Stimulated activated CD4-positive, alpha-beta T cell treated with anti-CD3 and anti-CD28 coated beads, Interleukin-1b, Interleukin-23, amount 100 ng/mL, for 48 hours (primary cell): ENCODE measurements around the gene P3H2.

Source experiments
- DNase-seq: peaks from one replicate; pipeline ENCODE4 v3.0.0-alpha.2; 2020

The P3H2 gene

DNA sequence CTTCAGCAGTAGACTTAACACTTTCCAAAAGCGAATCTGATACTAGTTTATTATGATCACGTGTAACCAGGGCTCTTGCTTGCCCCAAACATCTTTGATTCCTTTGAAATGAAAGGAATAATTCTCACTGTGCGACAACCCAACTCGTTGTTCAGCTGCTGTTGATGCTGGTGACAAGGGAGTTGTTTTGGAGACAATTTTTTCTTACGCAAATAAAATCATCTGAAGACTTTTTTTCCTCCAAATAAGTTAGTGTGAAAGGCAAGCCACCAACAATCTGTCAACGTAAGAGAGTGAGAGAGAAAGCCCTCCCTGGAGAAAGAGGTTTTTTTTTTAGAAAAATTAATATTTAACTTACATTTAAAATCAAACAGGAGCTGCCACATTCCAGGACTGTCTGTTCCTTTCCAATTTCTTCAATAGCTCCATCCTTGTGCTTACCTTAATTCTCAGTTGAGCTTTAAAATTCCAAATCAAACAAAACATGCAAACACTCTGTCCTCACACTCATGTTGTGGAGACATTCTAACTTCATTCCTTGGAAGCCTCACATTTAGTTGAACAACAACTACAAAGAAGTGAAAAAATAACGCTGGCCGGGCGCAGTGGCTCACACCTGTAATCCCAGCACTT lies 4.9 kb upstream of the P3H2 start:
- no peak for DNase-seq

DNA sequence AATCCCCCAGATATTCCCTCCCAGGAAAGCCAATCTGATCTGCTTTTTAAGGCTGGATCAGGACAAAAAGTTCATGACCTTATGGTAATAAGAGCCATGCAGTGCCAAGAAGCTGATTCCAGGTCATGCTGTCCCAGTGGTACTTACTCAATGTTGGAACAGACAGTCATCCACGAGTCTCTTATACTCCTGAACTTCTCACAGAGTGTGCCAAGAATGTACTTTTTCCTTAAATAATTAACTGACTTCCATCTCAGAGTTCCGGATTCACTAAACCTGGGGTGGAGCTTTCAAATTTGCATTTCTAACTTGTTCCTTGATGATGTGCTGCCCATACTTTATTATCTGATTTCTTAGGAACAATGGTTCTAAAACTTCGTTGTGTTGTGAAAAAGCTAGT lies 3.4 kb upstream of the P3H2 start:
- no peak for DNase-seq

DNA sequence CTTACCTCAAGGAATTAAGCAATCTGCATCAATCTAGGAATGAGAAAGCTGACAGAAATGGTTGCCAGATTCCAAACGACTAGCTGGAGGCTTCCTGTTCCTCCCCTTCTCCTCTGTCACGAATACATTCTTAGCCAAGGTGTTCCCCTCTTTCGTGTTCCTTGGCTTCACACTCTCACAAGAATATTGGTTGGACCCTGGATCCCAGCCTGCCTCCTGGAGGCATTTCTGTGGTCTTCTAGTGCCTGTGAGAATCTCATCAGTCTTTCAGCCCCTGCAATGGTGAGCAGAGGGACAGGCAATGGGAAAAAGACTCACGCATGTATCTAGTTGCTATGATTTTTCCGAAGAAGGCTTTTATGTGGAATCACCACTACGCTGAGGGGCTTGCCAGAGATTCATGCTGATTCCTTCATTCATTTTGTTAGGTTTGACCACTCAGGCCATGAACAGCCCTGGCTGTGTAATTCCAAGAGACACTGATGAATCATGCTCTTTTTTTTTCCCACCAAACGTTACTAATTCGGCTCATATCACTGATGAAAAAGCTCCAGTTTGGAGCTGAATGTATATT lies 1.6 kb upstream of the P3H2 start:
- no peak for DNase-seq

DNA sequence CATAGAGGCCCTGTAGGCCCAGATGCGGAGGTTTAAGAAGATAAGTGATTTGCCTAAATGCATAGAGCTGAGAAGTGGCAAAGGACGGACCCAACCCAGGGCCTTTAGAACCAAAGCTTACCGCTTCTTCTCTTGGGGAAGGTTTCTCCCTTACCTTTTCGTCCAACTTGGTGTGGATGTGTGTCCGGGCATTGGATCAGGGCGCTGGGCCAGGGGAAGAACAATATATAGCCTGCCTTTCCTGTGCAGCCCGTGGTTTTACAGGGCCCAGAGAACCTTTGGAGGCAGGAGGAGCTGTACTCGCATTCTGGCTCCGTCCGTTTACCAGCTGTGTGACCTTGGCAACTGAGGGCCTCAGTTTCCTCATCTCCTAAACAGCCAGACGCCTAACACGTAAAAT lies 686 bp upstream of the P3H2 start:
- no peak for DNase-seq

DNA sequence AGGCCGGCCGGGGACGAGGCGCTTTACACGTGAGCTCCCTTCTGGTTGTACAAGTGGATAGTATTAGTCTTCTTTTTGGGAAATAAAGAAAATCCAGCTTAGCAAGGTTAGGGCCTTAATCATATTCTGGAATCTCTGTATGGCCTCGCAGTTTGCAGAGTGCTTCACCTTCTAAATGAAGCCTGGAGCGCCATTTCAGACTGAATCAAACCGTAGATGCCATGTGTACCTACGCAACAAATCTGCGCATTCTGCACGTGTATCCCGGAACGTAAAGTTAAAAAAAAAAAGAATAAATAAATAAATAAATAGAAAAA lies 322 bp upstream of the P3H2 start:
- no peak for DNase-seq

DNA sequence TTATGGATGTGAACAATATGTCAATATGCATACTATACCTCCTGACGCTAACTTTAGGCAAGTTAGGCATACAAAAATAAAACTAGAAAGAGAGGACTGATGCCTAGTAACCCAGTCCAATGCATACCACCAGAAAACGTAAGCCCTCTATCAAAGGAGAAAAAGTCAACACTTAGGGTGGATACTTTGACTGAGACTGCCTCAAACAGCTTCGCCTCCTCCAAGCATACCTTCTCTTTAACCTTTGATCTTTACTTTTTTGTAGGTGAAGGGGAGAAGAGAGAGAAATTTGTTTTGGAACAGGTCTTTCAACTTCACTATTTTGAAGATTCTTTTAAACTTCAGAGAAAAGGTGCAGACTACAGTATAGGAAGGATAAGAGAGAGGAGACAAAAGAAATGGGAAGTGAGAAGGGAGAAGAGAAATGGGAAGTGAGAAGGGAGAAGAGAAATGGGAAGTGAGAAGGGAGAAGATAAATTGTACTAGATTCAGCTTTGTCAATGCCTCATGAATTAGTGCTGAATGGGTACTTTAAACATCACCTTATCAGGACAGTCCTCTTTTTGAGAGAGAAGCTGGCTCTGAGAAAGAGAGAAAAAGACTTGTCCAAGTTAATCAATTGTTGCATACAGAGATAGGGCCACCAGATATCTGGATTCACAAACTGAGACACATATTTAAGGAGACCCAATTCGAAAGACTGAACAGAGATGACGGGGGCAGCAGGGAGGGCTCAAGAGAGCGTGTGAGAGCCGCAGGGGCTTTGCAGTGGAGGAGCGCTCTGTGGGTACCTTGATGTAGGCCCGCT lies 1.0 kb downstream of the P3H2 start:
- DNase-seq = no peak

DNA sequence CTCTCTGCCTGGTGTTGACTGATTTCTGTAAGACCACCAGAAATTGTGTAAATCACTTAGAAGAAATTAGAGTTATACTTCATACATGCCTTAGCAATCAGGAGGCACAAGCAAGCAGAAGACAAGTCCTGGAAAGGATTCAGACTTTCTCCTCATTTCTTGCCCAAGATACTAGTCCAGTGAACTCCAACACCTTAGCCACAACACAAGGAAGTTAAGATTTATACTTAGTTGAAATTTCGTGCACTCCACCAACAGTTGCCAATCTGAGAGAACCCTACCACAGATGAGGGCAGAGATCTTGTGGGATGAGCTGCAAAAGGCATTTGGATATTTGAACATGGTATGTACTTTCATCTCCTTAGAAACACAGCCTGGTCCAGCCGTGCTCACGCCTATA lies 2.3 kb downstream of the P3H2 start:
- DNase-seq = no peak

DNA sequence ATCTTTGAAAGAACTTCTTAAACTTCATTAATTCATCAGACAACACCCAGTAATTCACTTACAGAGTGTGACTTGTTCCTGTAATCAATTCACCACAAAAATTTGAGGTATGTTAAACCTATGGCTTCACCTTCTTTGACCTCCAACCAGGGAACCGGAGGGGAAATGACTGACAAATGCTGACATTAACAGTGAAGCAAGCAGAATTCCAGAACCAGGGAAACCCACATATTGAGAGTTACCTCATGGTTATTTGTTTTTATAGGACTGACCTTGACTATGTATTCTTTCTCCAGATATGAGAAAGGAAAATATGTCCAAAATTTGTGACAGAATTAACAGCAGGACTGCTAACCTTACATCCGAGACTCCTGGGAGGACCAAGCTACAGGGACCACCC lies 2.7 kb downstream of the P3H2 start:
- DNase-seq = no peak

DNA sequence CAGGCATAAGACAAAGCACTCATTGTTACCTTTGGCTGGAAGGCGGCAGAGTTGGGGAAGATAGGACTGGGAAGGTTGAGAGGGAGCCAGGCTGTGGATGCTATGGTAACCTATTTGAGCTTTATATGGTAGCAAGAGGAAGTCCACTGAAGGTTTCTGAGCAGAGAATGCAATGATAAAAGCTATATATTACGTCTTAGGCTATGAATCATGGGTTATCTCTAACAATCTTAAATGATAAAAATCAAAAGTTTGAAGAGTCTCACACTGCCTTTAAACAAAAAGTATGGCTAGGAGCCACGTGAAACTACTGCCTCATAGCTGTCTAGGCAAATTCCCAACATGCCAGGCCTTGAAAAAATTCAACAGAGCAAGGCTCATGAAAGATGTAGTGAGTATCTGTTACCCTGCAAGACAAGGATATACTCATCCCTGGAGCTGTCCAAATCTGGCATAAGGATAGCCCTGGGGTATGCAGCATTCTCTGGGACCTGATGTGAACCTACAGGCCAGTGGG lies 4.1 kb downstream of the P3H2 start:
- DNase-seq = no peak

DNA sequence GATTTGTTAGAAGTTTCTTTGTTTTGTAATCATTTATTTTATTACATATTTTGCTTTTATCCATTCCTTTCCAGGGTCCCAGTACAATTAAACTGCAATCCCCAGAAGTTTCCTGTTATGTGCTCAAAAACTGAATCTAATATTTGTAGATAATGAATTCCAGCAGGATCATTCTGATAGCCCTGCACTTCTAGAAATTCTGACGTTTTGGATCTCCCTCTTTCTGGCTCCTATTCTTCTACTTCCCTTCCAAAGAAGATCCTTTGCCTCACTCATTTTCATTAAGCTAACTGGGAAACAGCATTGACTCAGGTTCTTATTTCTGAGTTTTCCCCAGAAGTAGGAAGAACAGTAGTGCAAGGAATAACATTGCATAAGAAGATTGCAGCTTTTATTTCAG lies 9.9 kb downstream of the P3H2 start:
- no peak for DNase-seq

DNA sequence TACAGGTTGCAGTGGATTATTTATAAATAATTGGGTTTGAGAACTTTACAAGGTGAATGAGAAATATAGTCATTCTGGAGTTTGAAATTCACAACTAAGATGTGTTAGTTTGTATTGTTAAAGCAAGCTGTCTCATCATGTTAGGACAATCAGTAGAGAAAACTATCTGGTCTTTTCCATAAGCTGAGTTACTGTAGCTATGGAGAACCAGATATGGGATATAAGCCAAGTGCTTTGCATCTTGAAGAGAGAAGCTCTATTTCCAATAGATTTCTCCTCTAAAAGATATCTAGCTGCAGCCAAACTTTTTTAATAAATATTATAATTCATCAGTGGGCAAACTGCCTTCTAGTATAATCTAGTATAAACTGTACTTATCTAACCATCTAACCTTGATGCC lies 11.3 kb downstream of the P3H2 start:
- no peak for DNase-seq

DNA sequence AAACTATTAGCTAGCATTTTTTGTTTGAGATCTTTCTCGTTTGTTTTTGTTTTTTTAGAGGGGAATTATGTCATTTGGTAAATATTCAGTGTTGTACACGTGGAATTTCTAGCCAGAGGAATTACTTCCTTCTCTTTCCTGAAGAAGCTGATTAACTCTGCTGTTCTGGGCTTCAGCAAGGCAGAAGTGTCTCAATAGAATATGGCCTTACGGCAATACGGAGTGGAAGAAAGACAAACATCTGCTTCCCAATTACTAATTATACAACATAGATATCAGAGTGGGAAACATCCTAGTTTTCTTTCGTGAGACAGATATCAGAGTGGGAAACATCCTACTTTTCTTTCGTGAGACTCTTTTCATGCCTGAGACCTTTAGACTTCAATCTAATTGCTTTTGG lies 11.9 kb downstream of the P3H2 start:
- no peak for DNase-seq

DNA sequence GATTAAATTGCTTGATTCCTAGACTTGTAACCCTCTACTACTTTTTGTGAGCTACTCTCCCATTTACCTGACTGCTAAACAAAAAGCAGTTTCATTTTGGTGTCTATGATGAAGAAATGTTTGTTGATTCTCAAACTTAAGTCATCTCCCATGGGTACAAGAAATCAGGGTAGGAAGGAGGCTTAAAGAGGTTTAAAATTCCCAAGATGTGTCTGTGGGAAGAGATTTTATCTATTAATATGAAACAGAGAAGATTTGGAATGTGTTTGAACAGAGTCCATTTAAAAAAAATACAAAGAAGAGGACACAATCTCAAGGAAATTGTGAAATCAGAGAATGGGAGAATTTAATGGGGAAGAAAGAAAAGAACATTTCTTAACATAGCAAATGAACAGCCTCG lies 14.8 kb downstream of the P3H2 start:
- no peak for DNase-seq

DNA sequence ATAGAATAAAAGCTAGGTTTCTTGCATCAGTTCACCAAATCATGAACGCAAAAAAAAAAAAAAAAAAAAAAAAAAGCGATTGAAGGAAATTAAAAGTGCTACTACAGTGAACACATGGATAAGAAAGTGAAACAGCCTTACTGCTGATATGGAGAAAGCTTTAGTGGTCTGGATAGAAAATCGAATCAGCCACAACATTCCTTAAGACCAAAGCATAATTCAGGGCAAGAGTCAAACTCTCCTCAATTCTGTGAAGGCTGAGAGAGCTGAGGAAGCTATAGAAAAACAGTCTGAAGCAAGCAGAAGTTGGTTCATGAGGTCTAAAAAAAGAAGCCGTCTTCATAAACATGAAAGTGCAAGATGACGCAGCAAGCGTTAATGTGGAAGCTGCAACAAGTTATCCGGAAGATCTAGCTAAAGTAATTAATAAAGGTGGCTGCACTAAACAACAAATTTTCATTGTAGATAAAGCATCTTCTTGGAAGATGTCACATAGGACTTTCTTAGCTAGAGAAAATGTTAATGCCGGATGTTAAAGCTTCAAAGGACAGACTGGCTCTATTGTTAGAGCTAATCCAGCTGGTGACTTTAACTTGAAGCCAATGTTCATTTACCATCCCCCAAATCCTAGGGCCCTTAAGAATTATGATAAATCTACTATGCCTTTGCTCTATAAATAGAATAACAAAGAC lies 19.2 kb downstream of the P3H2 start:
- no peak for DNase-seq

DNA sequence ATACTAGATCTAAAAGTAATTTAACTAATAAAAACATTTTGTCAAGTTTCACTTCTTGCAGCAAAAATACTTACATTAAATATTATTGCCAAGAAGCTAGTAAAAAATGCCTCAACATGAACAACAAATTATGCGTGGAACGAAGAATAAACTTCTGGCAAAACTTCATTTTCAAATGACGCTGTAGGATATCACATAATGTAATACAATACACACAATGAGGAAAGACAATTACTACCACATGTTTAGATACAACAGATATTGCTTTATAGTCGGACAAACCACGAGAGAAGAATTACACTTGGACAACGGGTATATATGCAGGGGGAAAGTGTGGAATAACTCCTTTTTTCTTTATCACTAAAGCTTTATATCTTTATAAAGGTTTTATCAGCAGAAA lies 21.6 kb downstream of the P3H2 start:
- no peak for DNase-seq

DNA sequence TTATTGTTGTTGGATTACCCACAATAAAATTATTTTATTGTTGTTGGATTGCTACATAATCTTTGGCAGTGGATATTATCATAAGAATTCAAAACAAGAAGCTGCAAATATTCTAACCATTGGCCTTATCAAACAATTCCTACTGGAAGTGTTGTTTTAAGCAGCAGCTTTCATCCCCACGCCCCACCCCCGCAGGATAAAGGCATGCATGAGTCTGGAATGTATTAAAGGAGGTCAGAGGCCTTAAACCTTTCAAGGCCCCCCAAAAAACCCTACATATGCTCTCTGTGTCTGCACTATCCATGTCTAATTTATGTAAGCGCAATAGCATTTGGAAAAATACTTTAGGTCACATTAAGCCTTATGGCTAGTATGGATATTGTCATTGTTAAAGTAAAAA lies 23.1 kb downstream of the P3H2 start:
- no peak for DNase-seq

DNA sequence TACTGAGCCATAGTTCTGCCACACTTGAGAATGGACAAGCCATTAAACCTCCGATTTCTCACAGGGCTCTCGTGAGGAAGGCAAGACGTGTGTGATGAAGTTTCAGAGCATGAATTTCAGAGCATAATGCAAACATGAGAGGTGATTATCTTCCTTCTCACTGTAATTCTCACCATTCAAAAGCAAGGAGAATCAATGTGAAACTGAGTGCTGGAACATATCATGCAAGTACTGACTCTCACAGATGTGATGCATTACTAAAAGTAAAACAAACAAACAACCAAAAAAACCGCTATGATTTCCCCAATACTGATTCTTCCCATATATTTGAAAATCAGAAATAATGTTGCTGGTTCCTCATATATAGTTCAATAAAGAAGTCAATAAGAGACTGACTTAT lies 23.7 kb downstream of the P3H2 start:
- no peak for DNase-seq

DNA sequence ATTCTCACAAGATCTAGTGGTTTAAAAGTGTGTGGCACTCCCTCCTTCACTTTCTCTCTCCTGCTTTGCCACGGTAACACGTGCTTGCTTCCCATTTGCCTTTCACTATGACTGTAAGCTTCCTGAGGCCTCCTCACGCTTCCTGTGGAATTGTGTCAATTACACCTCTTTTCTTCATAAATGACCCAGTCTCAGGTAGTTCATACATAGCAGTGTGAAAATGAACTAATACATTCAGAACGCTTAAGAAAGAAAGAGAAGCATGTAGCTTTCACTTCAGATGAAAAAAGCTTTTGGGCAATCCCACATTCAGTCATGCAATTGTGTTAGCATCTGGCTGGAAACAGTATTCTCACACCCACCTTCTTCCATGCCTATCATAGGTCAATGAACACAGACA lies 24.4 kb downstream of the P3H2 start:
- no peak for DNase-seq

DNA sequence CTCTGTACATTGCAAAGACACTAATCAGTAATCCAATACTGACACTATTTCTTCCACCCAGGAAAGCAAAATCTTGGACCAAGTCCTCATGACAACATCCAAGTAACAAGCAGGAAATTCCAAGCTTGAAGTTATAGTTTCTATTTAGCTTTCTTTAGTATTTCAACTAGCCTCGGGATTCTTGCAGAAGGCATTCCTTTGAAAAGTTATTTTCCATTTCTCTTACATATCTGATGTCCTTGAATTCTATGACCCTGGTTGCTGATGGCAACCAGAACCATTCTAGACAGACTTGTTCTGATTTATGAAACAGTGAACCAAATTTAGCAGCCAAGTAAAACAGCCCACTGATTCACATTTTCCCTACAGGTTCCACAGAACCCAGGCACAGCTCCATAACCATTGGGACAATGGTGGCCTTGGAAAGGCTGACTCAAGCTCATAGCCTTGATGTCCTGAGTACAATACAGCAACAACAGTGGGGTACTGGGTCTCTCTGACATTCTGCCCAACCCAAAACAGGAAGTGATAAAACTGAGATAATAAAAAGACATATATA lies 26.5 kb downstream of the P3H2 start:
- DNase-seq = no peak

DNA sequence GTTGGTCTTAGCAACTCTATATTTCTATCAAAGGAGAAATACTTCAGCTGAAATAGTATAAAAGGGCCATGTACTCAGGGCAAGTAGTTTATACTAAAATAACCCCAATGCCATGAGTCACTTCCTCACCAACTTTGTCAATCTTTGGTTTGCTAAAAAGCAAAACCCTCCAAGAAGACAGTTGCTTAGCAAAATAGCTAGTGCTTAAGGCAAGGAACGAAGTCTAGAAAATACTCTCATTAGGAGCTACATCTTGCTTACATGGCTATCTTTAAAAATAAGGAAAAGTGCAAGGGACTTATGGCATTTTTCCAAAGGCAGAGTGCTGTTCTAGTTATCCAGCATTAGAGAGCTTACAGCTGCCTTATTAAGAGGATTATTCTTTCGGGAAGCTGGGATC lies 28.4 kb downstream of the P3H2 start:
- DNase-seq = no peak

DNA sequence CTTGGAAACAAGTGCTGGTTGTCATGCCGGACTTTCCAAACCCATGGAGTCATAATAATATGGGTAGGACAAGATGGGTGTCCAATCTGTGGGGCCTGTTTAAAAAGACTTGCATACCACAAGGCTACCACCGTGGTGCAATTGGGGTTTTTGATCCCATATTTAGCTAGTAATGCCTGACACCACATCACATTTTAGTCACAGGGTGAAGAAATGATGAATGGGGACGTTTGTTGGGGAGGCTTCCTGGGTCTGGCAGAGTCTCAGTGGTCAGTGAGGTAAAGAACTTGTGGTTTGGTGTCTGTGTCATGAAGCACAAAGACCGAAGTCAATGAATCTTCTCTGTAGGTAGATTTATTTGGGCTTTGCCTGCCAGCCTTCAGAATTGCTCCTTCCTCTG lies 31.0 kb downstream of the P3H2 start:
- DNase-seq = no peak

DNA sequence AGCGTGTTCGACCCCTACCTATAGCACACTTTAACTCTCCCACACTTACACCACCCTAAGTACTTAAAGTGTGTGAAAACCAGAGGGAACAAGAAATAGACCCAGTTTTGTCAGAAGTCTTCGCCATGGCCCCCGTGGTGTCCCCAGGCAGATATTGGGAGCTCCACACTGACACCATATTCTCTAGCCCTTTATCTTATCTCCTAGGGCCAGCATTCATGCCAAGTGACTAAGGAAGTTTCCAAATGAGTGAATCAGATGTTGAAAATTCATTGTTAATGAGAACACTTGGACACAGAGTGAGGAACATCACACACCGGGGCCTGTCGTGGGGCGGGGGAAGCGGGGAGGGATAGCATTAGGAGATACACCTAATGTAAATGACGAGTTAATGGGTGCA lies 31.8 kb downstream of the P3H2 start:
- no peak for DNase-seq

DNA sequence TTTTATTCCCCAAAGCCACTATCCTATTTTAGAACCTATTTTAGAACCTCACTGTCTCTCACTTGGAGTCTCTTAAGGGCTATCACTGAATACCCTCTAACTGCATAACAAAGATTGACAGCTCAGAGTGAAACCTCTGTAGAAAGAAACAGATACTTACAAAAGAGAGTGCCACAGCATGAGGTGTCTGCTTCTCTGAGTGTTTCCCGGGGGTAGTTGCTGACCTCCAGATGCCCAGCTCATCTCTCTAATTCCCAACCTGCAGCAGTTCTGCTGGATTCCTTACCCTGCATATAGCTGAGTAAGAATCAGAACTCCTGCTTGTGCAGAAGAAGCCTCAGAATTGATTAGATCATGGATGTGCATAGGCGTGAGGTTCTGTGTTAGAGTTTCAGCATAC lies 34.5 kb downstream of the P3H2 start:
- DNase-seq = no peak

DNA sequence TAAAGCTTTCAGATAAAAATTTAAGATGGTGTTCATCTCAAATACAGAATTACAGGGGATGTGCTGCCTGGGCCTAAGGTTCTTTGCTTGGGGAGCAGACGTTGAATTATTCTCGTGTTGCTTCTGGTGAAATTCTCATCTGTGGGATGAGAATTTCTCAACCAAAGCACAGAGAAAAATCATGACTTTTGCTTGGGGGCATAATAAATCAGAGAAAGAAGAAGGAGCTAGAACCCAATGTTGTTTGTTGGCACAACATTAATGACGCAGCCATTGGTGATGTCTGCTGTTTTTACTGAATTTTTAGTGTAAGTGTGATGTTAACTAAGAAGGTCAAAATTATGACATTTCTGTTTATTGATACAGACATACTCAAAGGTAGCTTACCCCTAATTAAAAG lies 35.7 kb downstream of the P3H2 start:
- no peak for DNase-seq
